Adrenal gland (tissue), 12 donors: ENCODE measurements around the gene MAP3K7CL. TPM values are rescaled to one million over a fixed set of nuclear protein-coding genes. Genes with fewer than 3 reads are reported as not detected.

Experiments used
- DNase-seq, 7 donors: peaks; one replicate each; pipeline ENCODE4 v3.0.0-alpha.2; 2019 to 2020
- H3K27ac ChIP-seq, 5 donors: fragments of 200-600 bp; sonication (generic) in 4 of 5; 1 replicate in 3 of 5; 2 replicates in 2 of 5; pipeline versions ENCODE4 v1.5.1 to v1.8.0; 2016 to 2020; ENCODE audit warnings: mild to moderate bottlenecking in 1 of 5
- H3K27me3 ChIP-seq: fragments of 200-600 bp; 2 replicates; pipeline ENCODE4 v1.8.0; 2021
- H3K36me3 ChIP-seq, 2 donors: fragments of 200-600 bp; replicated peaks in 1 of 2; 1 replicate in 1 of 2; 2 replicates in 1 of 2; pipeline versions ENCODE4 v1.5.1 to v1.8.0; 2018 to 2022
- H3K4me1 ChIP-seq, 2 donors: fragments of 200-600 bp; replicated peaks in 1 of 2; 1 replicate in 1 of 2; 2 replicates in 1 of 2; pipeline versions ENCODE4 v1.5.1 to v1.8.0; 2018 to 2021
- H3K4me3 ChIP-seq, 4 donors: fragments of 200-600 bp; sonication (generic) in 3 of 4; one replicate each; pipeline ENCODE4 v1.5.1; 2016 to 2018
- H3K9me3 ChIP-seq, 3 donors: fragments of 200-600 bp; sonication (generic) in 1 of 3; replicated peaks in 1 of 3; 1 replicate in 2 of 3; 2 replicates in 1 of 3; pipeline versions ENCODE4 v1.5.1 to v1.8.0; 2016 to 2021
- POLR2A ChIP-seq, 2 donors: fragments of 450-650 bp; IDR thresholded peaks; one replicate each; pipeline ENCODE4 v1.6.1; 2017; ENCODE audit warnings: antibody characterized with exemption in 2 of 2, mild to moderate bottlenecking in 2 of 2, moderate library complexity in 1 of 2
- WGBS, 4 donors: extraction: QIAGEN DNeasy Blood & Tissue Kit in 2 of 4; methylation state at CpG; one replicate each; pipeline versions ENCODE4 v1.1.5 to v1.1.7; 2013 to 2017; 5-methylcytosine and 5-hydroxymethylcytosine counted together
- intact Hi-C, 2 donors: fragments of 100-400 bp; cut with DNase I; formaldehyde crosslinking; loops; one replicate each; pipeline versions ENCODE4 v1.14.1 to v1.15.0; 2022 to 2023
- polyA plus RNA-seq, 3 donors: library from polyadenylated mRNA; stranded (reverse); fragments of 200-250 nt in 2 of 3; fragments of 350-450 nt in 1 of 3; fragmentation: Illumina TruSeq in 1 of 3; extraction: RNeasy Lipid Tissue Mini Kit (QIAGEN cat#74804) in 1 of 3; gene quantifications; one replicate each; pipeline ENCODE4 v1.2.3, GENCODE V29; 2013 to 2014
- total RNA-seq, 9 donors: library from RNA; depleted of rRNA in 4 of 9; stranded (reverse); fragments of >200 nt in 4 of 9; fragments of 120-200 nt in 1 of 9; fragmentation: NEBNext Ultra II Directional in 1 of 9; extraction: Animal tissue kit (Norgen Biotek cat#: 25700) in 1 of 9; gene quantifications; one replicate each; pipeline versions ENCODE4 v1.1.0 to v1.2.4, GENCODE V29; 2013 to 2023
- TF ChIP-seq, protein P1 (sequence below), 6 experiments: fragments of 450-650 bp in 4 of 6; fragments of 200-600 bp in 2 of 6; sonication (generic) in 1 of 6; IDR thresholded peaks; 1 replicate in 5 of 6; 2 replicates in 1 of 6; pipeline versions ENCODE4 v1.5.1 to v1.8.0; 2016 to 2021; ENCODE audit warnings: antibody characterized with exemption in 6 of 6, mild to moderate bottlenecking in 2 of 6, moderate library complexity in 1 of 6
- donor health status: healthy with polysubstance abuse.
- donor health status: Bipolar disorder and iron deficiency.
- donor health status: DM: yes; HTN: yes; CAD: no.
- donor health status: DM: no; HTN: no; CAD: no.
- donor health status: DM: no; HTN: no; CAD: no.
- donor health status: DM: yes; HTN: yes; CAD: no.

MAP3K7CL gene
- total and polyA plus RNA-seq, 12 donors = 3.6 to 29.5 (median 16.9) TPM

DNA sequence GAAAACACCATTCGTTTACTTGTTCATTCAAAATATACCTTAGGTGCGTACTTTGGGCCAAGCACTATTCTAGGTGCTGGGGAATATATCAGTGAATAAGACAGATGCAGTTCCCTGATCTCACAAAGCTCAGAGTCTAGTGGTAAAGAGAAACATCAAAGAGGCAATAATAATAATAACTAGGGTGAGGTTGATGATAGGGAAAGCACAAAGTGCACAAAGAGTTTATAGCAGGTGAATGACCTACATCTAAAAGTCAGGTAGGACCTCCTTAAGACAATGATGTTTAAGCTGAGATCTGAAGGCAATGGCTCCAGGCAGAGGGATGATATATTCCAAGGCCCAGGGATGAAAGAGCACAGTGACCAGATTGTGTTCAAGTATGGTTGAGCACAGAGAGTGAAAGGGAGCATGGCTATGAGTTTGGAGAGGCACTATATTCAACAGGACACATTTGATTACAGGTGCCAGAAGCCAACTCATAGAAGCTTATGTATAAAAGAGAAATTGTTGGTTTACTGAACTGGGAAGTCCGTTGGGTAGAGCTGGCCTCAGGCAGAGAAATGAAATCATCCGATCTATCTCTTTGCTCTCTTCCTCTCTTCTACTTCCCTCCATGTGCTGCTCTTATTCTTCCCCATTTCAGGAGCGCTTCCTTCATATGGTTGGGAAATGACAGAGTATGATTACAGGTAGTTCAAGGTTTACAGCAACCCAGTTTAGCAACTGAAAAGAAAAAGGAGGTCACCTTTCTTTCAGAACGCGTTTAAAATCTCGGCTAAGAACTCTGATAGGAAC is 34.0 kb upstream of the MAP3K7CL start:
- WGBS, 4 donors = 64 to 79% (median 78%) methylated on average over 8 of the region's 8 CpGs
- TF ChIP-seq POLR2A (IDR thresholded peaks at IDR 0.05) = no peak
- TF ChIP-seq, protein P1, sequence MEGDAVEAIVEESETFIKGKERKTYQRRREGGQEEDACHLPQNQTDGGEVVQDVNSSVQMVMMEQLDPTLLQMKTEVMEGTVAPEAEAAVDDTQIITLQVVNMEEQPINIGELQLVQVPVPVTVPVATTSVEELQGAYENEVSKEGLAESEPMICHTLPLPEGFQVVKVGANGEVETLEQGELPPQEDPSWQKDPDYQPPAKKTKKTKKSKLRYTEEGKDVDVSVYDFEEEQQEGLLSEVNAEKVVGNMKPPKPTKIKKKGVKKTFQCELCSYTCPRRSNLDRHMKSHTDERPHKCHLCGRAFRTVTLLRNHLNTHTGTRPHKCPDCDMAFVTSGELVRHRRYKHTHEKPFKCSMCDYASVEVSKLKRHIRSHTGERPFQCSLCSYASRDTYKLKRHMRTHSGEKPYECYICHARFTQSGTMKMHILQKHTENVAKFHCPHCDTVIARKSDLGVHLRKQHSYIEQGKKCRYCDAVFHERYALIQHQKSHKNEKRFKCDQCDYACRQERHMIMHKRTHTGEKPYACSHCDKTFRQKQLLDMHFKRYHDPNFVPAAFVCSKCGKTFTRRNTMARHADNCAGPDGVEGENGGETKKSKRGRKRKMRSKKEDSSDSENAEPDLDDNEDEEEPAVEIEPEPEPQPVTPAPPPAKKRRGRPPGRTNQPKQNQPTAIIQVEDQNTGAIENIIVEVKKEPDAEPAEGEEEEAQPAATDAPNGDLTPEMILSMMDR (IDR thresholded peaks at IDR 0.05) = no peak
- H3K36me3 ChIP-seq = no peaks in the 10 kb centered on the region

DNA sequence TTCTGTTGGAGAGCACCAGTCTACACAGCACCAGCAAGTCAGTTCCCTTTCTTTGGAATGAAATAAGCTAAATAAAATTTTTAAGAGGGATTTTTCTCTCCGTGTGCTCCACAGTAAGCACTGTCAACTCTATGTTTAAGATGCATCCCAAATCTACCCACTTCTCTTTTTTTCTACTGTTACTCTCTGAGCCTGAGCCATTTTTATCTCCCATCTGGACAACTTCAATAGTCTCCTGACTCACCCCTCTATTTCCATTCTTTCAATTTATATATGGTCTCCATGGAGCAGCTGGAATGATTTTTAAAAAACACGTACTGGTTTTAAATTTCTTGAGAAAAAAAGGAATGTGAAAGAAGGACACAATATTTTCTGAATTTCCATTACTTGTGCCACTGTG is 32.3 kb upstream of the MAP3K7CL start:
- Histone ChIP-seq H3K27ac (no peak overlapping the region), H3K4me3 (no peak overlapping the region), H3K36me3 (no peaks in the 10 kb centered on the region), H3K9me3 (no peaks in the 10 kb centered on the region), H3K4me1 (peaks cover 0 to 2% of the 10 kb centered on the region in 2 donors), H3K27me3 (no peaks in the 10 kb centered on the region)
- 87 to 91% (median 91%) methylated on average over 2 of the region's 2 CpGs for WGBS, 4 donors
- intact Hi-C loops = loop anchor here (5.0 to 10.0 kb wide), 2 partner anchors 54 to 57 kb away; no protein-coding TSS in a partner anchor
- TF ChIP-seq POLR2A (IDR thresholded peaks at IDR 0.05) = no peak
- TF ChIP-seq, protein P1 (IDR thresholded peaks at IDR 0.05) = no peak
- no peak for DNase-seq

More for the DNA sequence above, 34.0 kb upstream of the MAP3K7CL start:
- Histone ChIP-seq H3K27me3 (no peaks in the 10 kb centered on the region), H3K4me1 (peaks cover 11 to 18% of the 10 kb centered on the region in 2 donors), H3K9me3 (no peaks in the 10 kb centered on the region), H3K27ac (no peak overlapping the region), H3K4me3 (no peak overlapping the region)
- no peak for DNase-seq
- intact Hi-C loops = loop anchor here (5.0 to 10.0 kb wide), 2 partner anchors 56 to 58 kb away; no protein-coding TSS in a partner anchor

DNA sequence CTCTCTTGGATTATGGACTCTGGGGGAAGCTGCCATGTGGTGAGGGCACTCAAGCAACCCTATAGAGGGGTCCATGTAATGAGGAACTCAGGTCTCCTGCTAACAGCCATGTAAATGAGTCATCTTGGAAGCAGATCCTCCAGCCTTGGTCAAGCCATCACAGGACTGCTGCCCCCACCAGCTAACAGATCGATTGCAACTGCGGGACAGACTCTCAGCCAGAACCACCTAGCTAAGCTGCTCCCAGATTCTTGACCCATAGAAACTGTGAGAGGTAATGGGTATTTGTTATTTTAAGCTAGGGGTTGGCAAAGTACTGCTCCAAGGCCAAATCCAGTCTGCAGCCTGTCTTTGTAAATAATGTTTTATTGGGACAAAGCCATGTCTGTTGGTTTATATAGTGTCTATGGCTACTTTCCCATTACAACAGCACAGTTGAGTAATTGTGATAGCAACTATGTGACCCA is 27.6 kb upstream of the MAP3K7CL start:
- Histone ChIP-seq H3K9me3 (no peaks in the 10 kb centered on the region), H3K4me3 (no peak overlapping the region), H3K27me3 (no peaks in the 10 kb centered on the region), H3K27ac (no peak overlapping the region), H3K4me1 (no peaks in the 10 kb centered on the region), H3K36me3 (no peaks in the 10 kb centered on the region)
- DNase-seq = no peak
- WGBS, 4 donors = 86 to 95% (median 93%) methylated on average over 2 of the region's 2 CpGs; no CpG with 5 or more reads in 1 of the 4 donors
- intact Hi-C loops = no loop called here
- TF ChIP-seq POLR2A (IDR thresholded peaks at IDR 0.05) = no peak
- TF ChIP-seq, protein P1 (IDR thresholded peaks at IDR 0.05) = no peak

DNA sequence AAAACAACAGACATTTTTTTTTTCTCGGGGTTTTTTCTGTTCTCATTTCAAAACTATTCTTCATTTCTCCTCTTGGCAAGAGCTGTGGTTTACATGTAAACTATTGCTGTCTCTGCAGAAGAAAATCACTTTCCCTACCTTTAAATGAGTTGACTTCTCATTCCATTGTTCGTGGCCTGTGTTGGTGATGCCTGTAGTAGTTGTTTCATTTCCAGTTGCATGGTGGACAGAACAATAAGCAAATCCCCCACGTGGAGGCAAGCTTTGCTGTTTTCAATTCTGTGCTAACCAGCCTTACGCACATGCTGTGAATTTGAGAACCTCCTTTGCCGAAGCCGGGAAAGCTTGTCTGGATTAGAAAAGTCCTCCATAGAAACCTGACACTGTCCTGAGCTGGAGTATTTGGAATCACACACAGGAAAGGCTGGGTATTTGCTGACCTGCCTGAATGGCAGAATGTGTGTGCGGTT is 26.2 kb upstream of the MAP3K7CL start:
- Histone ChIP-seq H3K36me3 (no peaks in the 10 kb centered on the region), H3K4me1 (no peaks in the 10 kb centered on the region), H3K4me3 (no peak overlapping the region), H3K27me3 (no peaks in the 10 kb centered on the region), H3K27ac (no peak overlapping the region), H3K9me3 (no peaks in the 10 kb centered on the region)
- TF ChIP-seq POLR2A (IDR thresholded peaks at IDR 0.05) = no peak
- TF ChIP-seq, protein P1 (IDR thresholded peaks at IDR 0.05) = no peak
- intact Hi-C loops = no loop called here
- 82 to 90% (median 84%) methylated on average over 7 of the region's 7 CpGs for WGBS, 4 donors
- DNase-seq = no peak
